ENCODE measurements around the gene POPDC3.
"Not testable (repeated sequence)": the region's sequence is repeated elsewhere in the genome, so short reads cannot be mapped to it uniquely, and the experiment has no call there.

The POPDC3 gene

GRCh38 chr6:105194591-105194990 is 14.8 kb upstream of the POPDC3 start:
- DNase-seq = no peak

DNA sequence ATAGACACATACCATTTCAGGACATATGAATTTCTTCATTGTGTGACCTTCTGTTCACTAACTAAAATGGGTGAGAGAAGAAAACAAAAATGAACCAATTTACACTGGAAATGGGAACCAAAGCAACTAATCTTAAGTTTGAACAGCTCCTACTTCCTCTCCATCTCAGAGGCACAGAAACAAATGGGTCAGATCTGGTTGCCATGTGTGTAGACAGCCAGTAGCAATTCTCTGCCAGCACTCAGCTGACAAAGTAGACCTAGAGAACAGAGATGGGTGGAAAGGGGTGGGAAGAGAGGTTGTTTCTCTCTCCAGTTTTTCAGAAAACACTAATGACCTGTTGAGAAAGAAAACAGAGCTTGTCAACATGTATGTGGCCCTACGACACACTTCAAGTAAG is 14.3 kb upstream of the POPDC3 start:
- DNase-seq = no peak

DNA sequence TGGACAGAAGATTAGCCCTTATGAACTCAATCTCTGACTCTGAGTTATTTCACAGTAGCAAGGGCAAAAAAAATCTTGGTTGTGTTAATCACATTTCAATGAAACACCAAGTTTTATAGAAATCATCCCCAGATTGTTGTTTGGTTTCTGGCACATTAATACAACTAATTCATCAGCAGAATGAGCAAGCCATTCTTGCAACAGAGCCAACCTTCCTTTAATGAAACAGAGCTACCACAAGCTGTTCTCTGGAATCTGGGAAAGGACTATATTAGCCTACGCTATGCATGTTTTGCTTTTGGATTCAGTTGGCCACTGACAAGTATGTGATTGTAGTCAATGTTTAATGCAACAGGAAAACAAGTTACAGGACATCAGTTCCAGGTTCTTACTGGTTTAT is 13.8 kb upstream of the POPDC3 start:
- no peak for DNase-seq

GRCh38 chr6:105192707-105193465 is 13.1 kb upstream of the POPDC3 start:
- DNase-seq = no peak

DNA sequence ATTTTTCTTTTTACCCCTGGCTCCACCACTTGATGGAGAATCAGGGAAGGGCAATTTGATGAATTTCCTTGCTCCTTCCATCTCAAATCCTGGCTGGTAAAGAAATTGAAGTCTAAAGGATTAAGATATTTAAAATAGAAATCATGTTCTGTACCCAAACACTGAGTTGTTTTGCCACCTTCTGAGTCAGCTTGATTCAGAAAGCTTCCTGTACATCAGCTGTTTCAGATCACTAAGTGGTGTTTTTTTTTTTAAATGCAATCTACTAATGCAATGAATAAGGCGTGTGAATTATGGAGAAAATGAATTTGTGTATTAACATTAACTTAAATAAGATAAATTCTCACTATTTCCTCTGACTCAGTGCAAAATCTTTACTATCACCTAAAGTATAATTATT is 11.5 kb upstream of the POPDC3 start:
- DNase-seq = no peak

DNA sequence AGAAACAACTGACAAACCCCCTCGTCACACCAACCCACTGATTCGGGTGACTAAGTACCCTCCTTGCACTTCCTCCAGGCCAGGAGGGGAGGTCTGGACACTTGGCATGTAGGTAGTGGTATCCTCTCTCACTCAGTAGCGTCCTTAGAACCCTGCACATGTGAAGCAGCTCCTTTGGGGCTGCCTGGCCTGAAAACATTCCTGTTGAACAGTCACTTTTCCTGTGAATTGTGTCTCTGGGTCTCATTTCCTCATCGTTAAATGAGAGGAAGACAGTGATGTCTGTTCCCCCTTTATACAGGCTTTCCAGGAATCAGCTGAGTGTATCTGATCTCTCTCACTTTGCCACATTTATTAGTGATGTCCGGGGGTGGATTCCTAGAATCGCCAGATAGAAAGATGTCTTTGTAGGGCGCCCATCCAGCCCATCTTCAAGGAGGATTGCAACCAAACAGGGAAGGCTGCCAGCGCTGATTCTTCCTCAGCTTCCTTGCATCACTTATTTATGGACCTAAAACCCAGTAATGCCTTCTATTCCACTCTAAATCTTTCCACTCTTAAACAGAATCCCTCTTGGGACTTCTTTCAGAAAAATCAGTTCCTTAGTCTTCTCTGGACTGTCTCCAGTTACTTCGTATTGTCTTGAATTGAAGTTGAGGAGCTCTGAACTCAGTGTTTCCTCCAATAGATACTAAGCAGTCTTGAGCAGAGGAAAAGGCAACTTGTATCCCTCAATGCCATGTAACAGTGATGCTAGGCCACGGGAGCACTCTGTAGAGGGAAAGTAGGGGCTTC is 9.4 kb upstream of the POPDC3 start:
- DNase-seq = no peak

DNA sequence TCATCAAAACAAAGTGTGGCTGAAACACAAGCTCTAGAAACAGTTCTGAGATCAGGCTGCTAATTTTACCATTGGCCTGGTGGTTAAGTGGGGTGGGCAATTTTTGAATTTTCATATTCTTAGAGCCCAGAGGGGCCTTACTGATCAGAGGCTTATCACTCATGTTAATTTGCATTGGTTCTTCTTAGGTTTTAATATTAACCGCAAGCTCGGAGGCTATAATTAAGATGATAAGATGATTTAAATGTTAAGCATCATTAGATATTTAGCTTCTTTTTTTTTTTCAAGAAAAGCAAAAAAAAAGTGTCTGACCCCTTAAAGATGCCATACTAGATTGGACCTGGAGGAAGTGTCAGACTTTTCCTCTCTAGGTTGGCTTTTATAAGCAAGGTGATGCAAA is 8.4 kb upstream of the POPDC3 start:
- DNase-seq = no peak

- DNase-seq = no peak
Observed at GRCh38 chr6:105186576-105186975, 6.8 kb upstream of the POPDC3 start.

- no peak for DNase-seq
Observed at GRCh38 chr6:105184921-105185320, 5.1 kb upstream of the POPDC3 start.

DNA sequence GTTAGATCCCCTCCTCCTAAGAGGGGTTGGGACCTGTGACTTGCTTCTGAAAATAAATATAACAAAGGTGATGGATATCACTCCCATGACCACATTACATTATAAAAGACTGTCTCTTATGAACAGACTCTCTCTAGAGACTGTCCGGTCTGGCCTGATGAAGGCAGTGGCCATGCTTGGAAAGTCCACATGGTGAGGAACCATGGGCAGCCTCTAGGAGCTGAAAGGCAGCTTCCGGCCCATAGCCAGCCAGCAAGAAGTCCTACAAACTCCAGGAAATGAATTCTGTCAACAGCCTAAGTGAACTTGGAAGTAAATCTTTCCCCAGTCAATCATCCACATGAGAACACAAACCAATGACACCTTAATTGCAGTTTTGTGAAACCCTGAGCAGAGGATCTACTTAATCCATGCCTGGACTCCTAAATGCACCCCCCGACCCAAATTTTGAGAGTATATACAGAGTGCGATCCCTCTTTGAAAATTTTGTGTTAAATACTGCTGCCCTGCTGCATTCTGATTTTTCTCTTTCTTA is 2.2 kb upstream of the POPDC3 start:
- DNase-seq = no peak

DNA sequence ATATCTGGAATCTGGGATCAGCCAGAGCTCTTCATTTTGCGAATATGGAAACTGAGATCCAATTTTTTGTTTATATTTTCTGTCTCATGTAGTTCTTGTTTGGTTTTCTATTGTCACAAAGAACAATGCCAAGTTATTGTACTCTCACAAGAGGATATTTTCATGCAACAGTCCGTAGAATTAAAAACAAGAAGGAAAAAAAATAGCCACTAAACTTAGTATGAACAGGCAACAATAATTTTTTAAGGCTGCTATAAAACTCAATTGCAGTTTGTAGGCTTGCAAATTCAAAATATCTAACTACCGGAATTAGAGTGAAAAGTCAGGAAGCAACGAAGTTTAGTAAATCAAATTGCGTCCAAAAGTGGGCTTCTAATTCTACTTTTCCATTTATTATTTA is 1.2 kb downstream of the POPDC3 start:
- no peak for DNase-seq

- DNase-seq = no peak
Observed at GRCh38 chr6:105178110-105178509, 1.7 kb downstream of the POPDC3 start.

- DNase-seq = no peak
Observed at GRCh38 chr6:105177556-105177955, 2.3 kb downstream of the POPDC3 start.

- no peak for DNase-seq
Observed at GRCh38 chr6:105174512-105174911, 5.3 kb downstream of the POPDC3 start.

GRCh38 chr6:105172515-105172914 is 7.3 kb downstream of the POPDC3 start:
- not testable (repeated sequence) for DNase-seq

- no peak for DNase-seq
Observed at GRCh38 chr6:105170059-105170458, 9.8 kb downstream of the POPDC3 start.

GRCh38 chr6:105167914-105168313 is 11.9 kb downstream of the POPDC3 start:
- no peak for DNase-seq

DNA sequence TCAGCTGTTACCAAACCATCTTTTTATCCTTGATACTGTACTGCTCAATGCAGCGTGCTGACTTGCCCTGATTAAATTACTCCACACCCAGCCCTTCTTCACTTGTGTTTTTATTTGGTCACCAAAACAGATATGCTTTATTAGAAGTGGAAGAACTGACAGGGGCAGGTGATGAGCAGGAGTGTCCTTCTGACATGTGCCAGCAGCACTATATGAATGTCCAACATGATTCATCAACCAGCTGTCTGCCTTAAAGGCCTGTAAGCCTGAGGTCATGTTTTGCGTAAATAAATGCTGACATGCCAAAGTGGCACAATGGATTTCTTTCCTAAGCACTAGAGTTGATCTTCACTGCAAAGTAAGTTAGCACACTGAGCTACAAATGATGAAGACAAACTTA is 15.4 kb downstream of the POPDC3 start:
- no peak for DNase-seq

GRCh38 chr6:105163183-105163582 is 16.6 kb downstream of the POPDC3 start:
- DNase-seq = no peak

GRCh38 chr6:105162377-105162776 is 17.4 kb downstream of the POPDC3 start:
- no peak for DNase-seq

DNA sequence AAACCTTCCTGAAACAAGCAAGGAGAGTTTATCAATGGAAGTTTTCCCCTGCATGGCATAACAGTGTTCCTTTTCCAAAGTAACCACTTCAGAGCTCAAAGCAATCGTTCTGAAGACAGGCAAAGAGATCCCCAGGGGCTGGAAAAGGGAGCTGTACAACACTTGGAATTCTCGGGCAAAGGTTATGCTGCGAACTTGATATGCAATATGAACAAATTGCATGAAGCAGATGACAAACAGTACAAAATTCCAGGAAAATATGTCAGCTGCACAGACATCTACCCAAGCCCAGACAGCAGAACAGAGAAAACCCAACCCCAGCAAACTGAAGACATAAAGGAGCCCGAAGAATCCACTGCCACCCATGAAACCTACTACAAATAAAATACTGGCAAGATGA is 18.4 kb downstream of the POPDC3 start:
- DNase-seq = no peak

- DNase-seq = no peak
Observed at GRCh38 chr6:105153676-105154075, 26.1 kb downstream of the POPDC3 start.

- no peak for DNase-seq
Observed at GRCh38 chr6:105152880-105153279, 26.9 kb downstream of the POPDC3 start.

DNA sequence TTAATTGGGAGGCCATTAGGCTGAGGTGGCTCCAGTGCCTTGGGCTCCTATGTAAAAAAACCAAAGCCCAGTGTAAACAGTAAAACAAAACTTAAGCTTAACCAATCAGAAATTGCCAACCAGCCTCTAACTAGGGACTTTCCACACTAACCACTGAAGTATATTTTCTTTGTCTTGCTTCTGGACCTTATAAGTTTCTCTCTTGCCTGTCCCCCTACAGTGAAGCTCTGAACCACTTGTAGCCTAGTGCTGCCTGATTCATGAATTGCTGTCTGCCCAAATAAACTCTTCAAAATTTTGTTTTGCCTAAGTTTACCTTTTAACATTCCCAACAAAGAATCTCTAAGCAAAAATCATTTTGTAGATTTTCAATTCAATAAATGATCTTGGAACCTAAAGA is 28.2 kb downstream of the POPDC3 start:
- no peak for DNase-seq

Measured in stimulated activated CD4-positive, alpha-beta T cell treated with anti-CD3 and anti-CD28 coated beads, Interleukin-2, amount 100 ng/mL, for 48 hours (primary cell).